NCI-H774 (cell line): ENCODE measurements around the gene BPIFB3.

Source experiments
- DNase-seq: peaks from one replicate; lab custom pipeline; 2025; lab: John Stamatoyannopoulos, UW

BPIFB3 gene

GRCh38 chr20:33062825-33063149 lies 9.1 kb downstream of the BPIFB3 start:
- DNase-seq = no peak

GRCh38 chr20:33063271-33063670 lies 9.6 kb downstream of the BPIFB3 start:
- DNase-seq = no peak

GRCh38 chr20:33064572-33065287 lies 11.0 kb downstream of the BPIFB3 start:
- DNase-seq = no peak

- DNase-seq = no peak
These were observed 12.1 kb downstream of the BPIFB3 start for GRCh38 chr20:33065785-33066184.

- DNase-seq = no peak
These were observed 14.1 kb downstream of the BPIFB3 start for GRCh38 chr20:33067806-33068205.

- DNase-seq = no peak
These were observed 14.7 kb downstream of the BPIFB3 start for GRCh38 chr20:33068251-33068939.

- no peak for DNase-seq
These were observed 16.0 kb downstream of the BPIFB3 start for GRCh38 chr20:33069673-33070072.

GRCh38 chr20:33070111-33071053 lies 16.7 kb downstream of the BPIFB3 start:
- no peak for DNase-seq

- DNase-seq = no peak
These were observed 17.5 kb downstream of the BPIFB3 start for GRCh38 chr20:33071198-33071597.

GRCh38 chr20:33072362-33072761 lies 18.7 kb downstream of the BPIFB3 start:
- no peak for DNase-seq

- DNase-seq = no peak
These were observed 19.1 kb downstream of the BPIFB3 start for GRCh38 chr20:33072813-33073212.

- no peak for DNase-seq
These were observed 21.0 kb downstream of the BPIFB3 start for GRCh38 chr20:33074675-33075074.

GRCh38 chr20:33075281-33075680 lies 21.6 kb downstream of the BPIFB3 start:
- no peak for DNase-seq

GRCh38 chr20:33076662-33077372 lies 23.1 kb downstream of the BPIFB3 start:
- DNase-seq = no peak

GRCh38 chr20:33079259-33079658 lies 25.6 kb downstream of the BPIFB3 start, which contains the start of gene BPIFB4:
Gene BPIFB4, plus strand, starts transcription at chr20:33079643. Its CDS starts 1,884 bp downstream, at chr20:33081527.
- no peak for DNase-seq

GRCh38 chr20:33081411-33082154 lies 27.9 kb downstream of the BPIFB3 start:
- DNase-seq = no peak

GRCh38 chr20:33082546-33082945 lies 28.8 kb downstream of the BPIFB3 start:
- DNase-seq = no peak

- DNase-seq = no peak
These were observed 30.0 kb downstream of the BPIFB3 start for GRCh38 chr20:33083544-33084340.

GRCh38 chr20:33084722-33085121 lies 31.0 kb downstream of the BPIFB3 start:
- DNase-seq = no peak

- no peak for DNase-seq
These were observed 32.5 kb downstream of the BPIFB3 start for GRCh38 chr20:33086052-33086722.
